Measurements from ENCODE around the gene CCDC30. TPM values are rescaled to one million over a fixed set of nuclear protein-coding genes. Genes with fewer than 3 reads are reported as not detected.

CCDC30 gene
- total RNA-seq, 1 donor from 2014 or later: 1.0 TPM

- Histone ChIP-seq H3K27me3 (ENCODE audit: control insufficient read depth in 3 of 3, insufficient read depth in 3 of 3, low read length in 3 of 3) (no peaks in the 10 kb centered on the region), H3K4me3 (ENCODE audit: low read length in 3 of 3) (no peak overlapping the region), H3K9ac (ENCODE audit: low read depth in 1 of 3, low read length in 3 of 3) (no peak overlapping the region), H3K9me3 (ENCODE audit: control insufficient read depth in 3 of 3, low read length in 3 of 3) (no peaks in the 10 kb centered on the region), H3K36me3 (ENCODE audit: control insufficient read depth in 3 of 3, insufficient read depth in 3 of 3, low read length in 3 of 3) (peaks cover 12 to 28% (median 26%) of the 10 kb centered on the region in 3 donors), H3K27ac (ENCODE audit: low read depth, low read length) (no peak overlapping the region), H3K4me1 (ENCODE audit: control insufficient read depth in 3 of 3, insufficient read depth in 3 of 3, low read length in 3 of 3) (peaks cover 13 to 18% (median 16%) of the 10 kb centered on the region in 3 donors)
Observed at GRCh38 chr1:42660907-42661500, 197.9 kb downstream of the CCDC30 start.

DNA sequence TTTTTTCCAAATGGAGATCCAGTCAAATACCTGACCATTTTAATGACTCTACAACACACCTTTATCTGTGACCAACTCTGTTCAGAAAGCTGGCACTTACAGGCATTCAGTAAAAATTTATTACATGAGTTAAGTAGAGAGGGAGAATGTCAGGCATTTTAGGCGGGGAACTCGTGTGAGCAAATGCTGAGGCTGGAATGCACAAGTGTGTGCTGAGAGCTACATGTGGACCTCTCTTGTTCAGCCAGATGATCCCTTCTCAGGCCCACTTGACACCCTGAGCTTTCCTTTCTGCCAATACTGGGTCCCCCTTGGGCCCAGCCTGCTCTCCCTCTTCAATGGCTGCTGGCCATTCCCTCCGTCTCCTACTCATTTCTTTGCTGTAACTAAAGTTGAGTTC is 206.8 kb downstream of the CCDC30 start:
- H3K9ac ChIP-seq (ENCODE audit: low read depth in 1 of 3, low read length in 3 of 3): no peak overlapping the region
- H3K4me1 ChIP-seq (ENCODE audit: control insufficient read depth in 3 of 3, insufficient read depth in 3 of 3, low read length in 3 of 3): no peaks in the 10 kb centered on the region
- peaks cover 12 to 37% (median 36%) of the 10 kb centered on the region in 3 donors for H3K36me3 ChIP-seq (ENCODE audit: control insufficient read depth in 3 of 3, insufficient read depth in 3 of 3, low read length in 3 of 3)
- H3K4me3 ChIP-seq (ENCODE audit: low read length in 3 of 3): no peak overlapping the region
- H3K9me3 ChIP-seq (ENCODE audit: control insufficient read depth in 3 of 3, low read length in 3 of 3): no peaks in the 10 kb centered on the region
- no peaks in the 10 kb centered on the region for H3K27me3 ChIP-seq (ENCODE audit: control insufficient read depth in 3 of 3, insufficient read depth in 3 of 3, low read length in 3 of 3)
- no peak overlapping the region for H3K27ac ChIP-seq (ENCODE audit: low read depth, low read length)

- no peak overlapping the region for H3K27ac ChIP-seq (ENCODE audit: low read depth, low read length)
Observed at GRCh38 chr1:42670425-42670824, 207.3 kb downstream of the CCDC30 start.

DNA sequence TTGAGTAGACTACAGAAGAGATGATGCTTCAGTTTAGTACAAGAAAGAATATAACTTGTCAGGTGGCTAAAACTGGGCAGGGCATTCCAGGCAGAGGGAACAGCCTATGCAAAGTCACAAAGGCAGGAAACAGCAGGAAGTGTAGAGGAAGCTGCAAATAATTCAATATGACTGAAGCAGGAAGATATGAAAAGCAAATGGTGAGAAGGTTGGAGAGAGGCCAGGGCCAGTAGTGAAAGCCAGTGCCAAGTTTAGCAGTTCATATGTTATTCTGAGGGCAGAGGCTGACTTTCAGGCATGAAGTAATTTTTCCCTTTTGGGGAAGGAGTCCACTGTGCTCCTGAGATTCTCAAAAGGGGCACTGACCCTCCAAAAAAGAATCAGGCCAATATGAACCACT is 211.1 kb downstream of the CCDC30 start:
- H3K27ac ChIP-seq (ENCODE audit: low read depth, low read length): no peak overlapping the region
- no peaks in the 10 kb centered on the region for H3K27me3 ChIP-seq (ENCODE audit: control insufficient read depth in 3 of 3, insufficient read depth in 3 of 3, low read length in 3 of 3)

More at GRCh38 chr1:42670425-42670824, 207.3 kb downstream of the CCDC30 start:
- H3K4me1 ChIP-seq (ENCODE audit: control insufficient read depth in 3 of 3, insufficient read depth in 3 of 3, low read length in 3 of 3): no peaks in the 10 kb centered on the region
- H3K9me3 ChIP-seq (ENCODE audit: control insufficient read depth in 3 of 3, low read length in 3 of 3): no peaks in the 10 kb centered on the region
- no peak overlapping the region for H3K4me3 ChIP-seq (ENCODE audit: low read length in 3 of 3)
- H3K27me3 ChIP-seq (ENCODE audit: control insufficient read depth in 3 of 3, insufficient read depth in 3 of 3, low read length in 3 of 3): no peaks in the 10 kb centered on the region
- no peak overlapping the region for H3K9ac ChIP-seq (ENCODE audit: low read depth in 1 of 3, low read length in 3 of 3)
- peaks cover 13 to 39% (median 33%) of the 10 kb centered on the region in 3 donors for H3K36me3 ChIP-seq (ENCODE audit: control insufficient read depth in 3 of 3, insufficient read depth in 3 of 3, low read length in 3 of 3)

GRCh38 chr1:42674682-42675081 is 211.6 kb downstream of the CCDC30 start:
- no peaks in the 10 kb centered on the region for H3K9me3 ChIP-seq (ENCODE audit: control insufficient read depth in 3 of 3, low read length in 3 of 3)
- no peak overlapping the region for H3K4me3 ChIP-seq (ENCODE audit: low read length in 3 of 3)
- H3K27me3 ChIP-seq (ENCODE audit: control insufficient read depth in 3 of 3, insufficient read depth in 3 of 3, low read length in 3 of 3): no peaks in the 10 kb centered on the region
- H3K27ac ChIP-seq (ENCODE audit: low read depth, low read length): no peak overlapping the region
- H3K4me1 ChIP-seq (ENCODE audit: control insufficient read depth in 3 of 3, insufficient read depth in 3 of 3, low read length in 3 of 3): peaks cover 0 to 1% (median 0%) of the 10 kb centered on the region in 3 donors
- peaks cover 0 to 19% (median 5%) of the 10 kb centered on the region in 3 donors for H3K36me3 ChIP-seq (ENCODE audit: control insufficient read depth in 3 of 3, insufficient read depth in 3 of 3, low read length in 3 of 3)
- no peak overlapping the region for H3K9ac ChIP-seq (ENCODE audit: low read depth in 1 of 3, low read length in 3 of 3)

More for the DNA sequence above, 211.1 kb downstream of the CCDC30 start:
- H3K36me3 ChIP-seq (ENCODE audit: control insufficient read depth in 3 of 3, insufficient read depth in 3 of 3, low read length in 3 of 3): peaks cover 0 to 19% (median 5%) of the 10 kb centered on the region in 3 donors
- no peak overlapping the region for H3K9ac ChIP-seq (ENCODE audit: low read depth in 1 of 3, low read length in 3 of 3)
- H3K4me3 ChIP-seq (ENCODE audit: low read length in 3 of 3): no peak overlapping the region
- no peaks in the 10 kb centered on the region for H3K9me3 ChIP-seq (ENCODE audit: control insufficient read depth in 3 of 3, low read length in 3 of 3)
- no peaks in the 10 kb centered on the region for H3K4me1 ChIP-seq (ENCODE audit: control insufficient read depth in 3 of 3, insufficient read depth in 3 of 3, low read length in 3 of 3)

GRCh38 chr1:42675467-42675866 is 212.4 kb downstream of the CCDC30 start:
- Histone ChIP-seq H3K9me3 (ENCODE audit: control insufficient read depth in 3 of 3, low read length in 3 of 3) (no peaks in the 10 kb centered on the region), H3K9ac (ENCODE audit: low read depth in 1 of 3, low read length in 3 of 3) (no peak overlapping the region), H3K27ac (ENCODE audit: low read depth, low read length) (no peak overlapping the region), H3K27me3 (ENCODE audit: control insufficient read depth in 3 of 3, insufficient read depth in 3 of 3, low read length in 3 of 3) (no peaks in the 10 kb centered on the region), H3K4me1 (ENCODE audit: control insufficient read depth in 3 of 3, insufficient read depth in 3 of 3, low read length in 3 of 3) (peaks cover 0 to 6% (median 2%) of the 10 kb centered on the region in 3 donors), H3K36me3 (ENCODE audit: control insufficient read depth in 3 of 3, insufficient read depth in 3 of 3, low read length in 3 of 3) (peaks cover 0 to 13% (median 5%) of the 10 kb centered on the region in 3 donors), H3K4me3 (ENCODE audit: low read length in 3 of 3) (no peak overlapping the region)

- H3K36me3 ChIP-seq (ENCODE audit: control insufficient read depth in 3 of 3, insufficient read depth in 3 of 3, low read length in 3 of 3): peaks cover 0 to 13% (median 5%) of the 10 kb centered on the region in 3 donors
- H3K4me1 ChIP-seq (ENCODE audit: control insufficient read depth in 3 of 3, insufficient read depth in 3 of 3, low read length in 3 of 3): peaks cover 7 to 15% (median 9%) of the 10 kb centered on the region in 3 donors
- H3K9me3 ChIP-seq (ENCODE audit: control insufficient read depth in 3 of 3, low read length in 3 of 3): no peaks in the 10 kb centered on the region
- no peaks in the 10 kb centered on the region for H3K27me3 ChIP-seq (ENCODE audit: control insufficient read depth in 3 of 3, insufficient read depth in 3 of 3, low read length in 3 of 3)
- H3K4me3 ChIP-seq (ENCODE audit: low read length in 3 of 3): no peak overlapping the region
- H3K9ac ChIP-seq (ENCODE audit: low read depth in 1 of 3, low read length in 3 of 3): no peak overlapping the region
- no peak overlapping the region for H3K27ac ChIP-seq (ENCODE audit: low read depth, low read length)
Observed at GRCh38 chr1:42676534-42677087, 213.5 kb downstream of the CCDC30 start.

DNA sequence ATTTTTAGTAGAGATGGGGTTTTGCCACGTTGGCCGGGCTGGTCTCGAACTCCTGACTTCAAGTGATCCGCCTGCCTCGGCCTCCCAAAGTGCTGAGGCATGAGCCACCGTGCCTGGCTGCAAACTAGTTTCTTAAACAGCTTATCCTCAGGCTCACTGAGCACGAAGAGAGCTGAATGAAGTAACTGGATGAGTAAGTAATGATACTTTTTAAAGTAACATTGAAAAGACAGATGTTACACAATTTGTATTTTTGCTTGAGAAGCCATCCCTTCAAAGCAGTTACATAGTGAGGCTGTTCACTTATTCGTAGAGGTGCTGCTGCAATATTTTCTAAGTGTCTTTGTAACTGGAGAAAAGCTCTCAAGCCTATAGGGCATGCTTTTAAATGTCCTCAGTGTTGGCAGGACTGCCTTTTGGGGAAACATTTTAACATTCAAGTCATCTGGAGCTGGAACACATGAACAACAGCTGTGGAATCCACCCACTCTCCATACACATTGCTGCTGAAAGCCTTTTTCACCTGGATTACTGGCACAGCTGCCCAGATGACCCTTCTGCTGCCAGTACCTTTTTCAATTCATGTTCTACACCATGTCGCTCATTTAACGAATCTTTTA is 216.4 kb downstream of the CCDC30 start:
- Histone ChIP-seq H3K9me3 (ENCODE audit: control insufficient read depth in 3 of 3, low read length in 3 of 3) (no peaks in the 10 kb centered on the region), H3K36me3 (ENCODE audit: control insufficient read depth in 3 of 3, insufficient read depth in 3 of 3, low read length in 3 of 3) (peaks cover 4 to 15% (median 5%) of the 10 kb centered on the region in 3 donors), H3K4me3 (ENCODE audit: low read length in 3 of 3) (no peak overlapping the region), H3K27ac (ENCODE audit: low read depth, low read length) (no peak overlapping the region), H3K9ac (ENCODE audit: low read depth in 1 of 3, low read length in 3 of 3) (no peak overlapping the region), H3K27me3 (ENCODE audit: control insufficient read depth in 3 of 3, insufficient read depth in 3 of 3, low read length in 3 of 3) (no peaks in the 10 kb centered on the region), H3K4me1 (ENCODE audit: control insufficient read depth in 3 of 3, insufficient read depth in 3 of 3, low read length in 3 of 3) (peaks cover 21 to 29% (median 21%) of the 10 kb centered on the region in 3 donors)

GRCh38 chr1:42680055-42680454 is 217.0 kb downstream of the CCDC30 start:
- Histone ChIP-seq H3K9me3 (ENCODE audit: control insufficient read depth in 3 of 3, low read length in 3 of 3) (no peaks in the 10 kb centered on the region), H3K4me3 (ENCODE audit: low read length in 3 of 3) (no peak overlapping the region), H3K9ac (ENCODE audit: low read depth in 1 of 3, low read length in 3 of 3) (no peak overlapping the region), H3K27me3 (ENCODE audit: control insufficient read depth in 3 of 3, insufficient read depth in 3 of 3, low read length in 3 of 3) (no peaks in the 10 kb centered on the region), H3K36me3 (ENCODE audit: control insufficient read depth in 3 of 3, insufficient read depth in 3 of 3, low read length in 3 of 3) (peaks cover 5 to 13% (median 8%) of the 10 kb centered on the region in 3 donors), H3K27ac (ENCODE audit: low read depth, low read length) (no peak overlapping the region), H3K4me1 (ENCODE audit: control insufficient read depth in 3 of 3, insufficient read depth in 3 of 3, low read length in 3 of 3) (peaks cover 26 to 35% (median 27%) of the 10 kb centered on the region in 3 donors)

All from skeletal muscle tissue (tissue), 4 donors.